Measurements from ENCODE around the gene KDM8. TPM values are rescaled to one million over a fixed set of nuclear protein-coding genes. Genes with fewer than 3 reads are reported as not detected.
A peak's percentile ranks its signal among the peaks of the same experiment; 100 is the strongest.

KDM8 gene
- total and polyA plus RNA-seq, 9 of the 15 experiments (the other 6 are each of a cell fraction or from before 2014, with no cell fraction given) = 0.61 to 9.1 (median 5.4) TPM

- POLR2A ChIA-PET = interaction anchor here (0.8 to 2.4 kb wide), 6 partner anchors 13 to 69 kb away, joined by 3 to 17 read pairs (median 4); partner anchors contain the start of gene NSMCE1
- Histone ChIP-seq H3K9ac (ENCODE audit: insufficient read depth in 1 of 2, low read depth in 2 of 2, low read length in 2 of 2) (no peak overlapping the region; a peak in 1 of 4 replicates), H3K4me2 (ENCODE audit: insufficient read depth, low read length) (no peak overlapping the region), H3K4me1 (replicated peaks in 1 of 2; ENCODE audit: control insufficient read depth in 2 of 2, insufficient read depth in 2 of 2, low read length in 2 of 2) (peaks cover 13 to 28% of the 10 kb centered on the region in 2 experiments), H3K36me3 (ENCODE audit: control insufficient read depth, insufficient read depth, low read length) (no peaks in the 10 kb centered on the region), H3K79me2 (ENCODE audit: control insufficient read depth, insufficient read depth, low read length) (peaks cover 11% of the 10 kb centered on the region), H4K20me1 (replicated peaks; ENCODE audit: control insufficient read depth, insufficient read depth, low read length) (no peaks in the 10 kb centered on the region), H3K9me3 (replicated peaks; ENCODE audit: control insufficient read depth, insufficient read depth, low read depth, low read length) (no peaks in the 10 kb centered on the region), H3K4me3 (no peak overlapping the region), H3K27me3 (ENCODE audit: control insufficient read depth in 2 of 2, insufficient read depth in 2 of 2, low read length in 2 of 2) (no peaks in the 10 kb centered on the region), H2AFZ (ENCODE audit: low read depth, low read length) (no peak overlapping the region), H3K9me1 (ENCODE audit: control insufficient read depth, insufficient read depth, low read length) (no peaks in the 10 kb centered on the region), H3K27ac (ENCODE audit: extremely low read depth, low read depth, low read length) (peak overlapping the region; percentile 90; the same call in 1 of the 3 replicates)
- ATAC-seq = no peak
- WGBS (ENCODE audit: insufficient coverage, low coverage, missing lambda C conversion rate) = 56% methylated on average over 1 of the region's 1 CpG
- FAIRE-seq = no peak
- DNase-seq (ENCODE audit: extremely low read depth in 1 of 4, low spot score in 3 of 4) = no peak
- CTCF ChIA-PET (ENCODE audit: low intra/inter-chr PET ratio) = no interaction called here
- intact Hi-C loops (cut with micrococcal nuclease) (no loop called here), in situ Hi-C loops (cut with MboI) (no loop called here)
- no TSS peak for BruUV-seq (replicated peaks)
- TF ChIP-seq CBX8 (IDR thresholded peaks at IDR 0.05; ENCODE audit: borderline replicate concordance, extremely low read depth, low read depth, low read length, poor library complexity, severe bottlenecking) (no peak), MEF2D (tag; conservative IDR thresholded peaks at IDR 0.05; ENCODE audit: low read depth) (no peak), KDM1A (IDR thresholded peaks at IDR 0.05) (no peak), ZNF512 (tag; IDR thresholded peaks at IDR 0.05) (no peak), GABPA (tag; conservative IDR thresholded peaks at IDR 0.05; ENCODE audit: low read depth) (0 out of 2 replicates have a peak, but pooled peaks have one; percentile 14), ZNF197 (CRISPR knock-in tag; IDR thresholded peaks at IDR 0.05; ENCODE audit: low read depth) (0 out of 2 replicates have a peak, but pooled peaks have one; percentile 14)
Observed at GRCh38 chr16:27199736-27200135, 3.6 kb upstream of the KDM8 start.

Measured in K562 (cell line).